ENCODE measurements around the gene HDAC4.
"Not testable (repeated sequence)": the region's sequence is repeated elsewhere in the genome, so short reads cannot be mapped to it uniquely, and the experiment has no call there.

Gene HDAC4

DNA sequence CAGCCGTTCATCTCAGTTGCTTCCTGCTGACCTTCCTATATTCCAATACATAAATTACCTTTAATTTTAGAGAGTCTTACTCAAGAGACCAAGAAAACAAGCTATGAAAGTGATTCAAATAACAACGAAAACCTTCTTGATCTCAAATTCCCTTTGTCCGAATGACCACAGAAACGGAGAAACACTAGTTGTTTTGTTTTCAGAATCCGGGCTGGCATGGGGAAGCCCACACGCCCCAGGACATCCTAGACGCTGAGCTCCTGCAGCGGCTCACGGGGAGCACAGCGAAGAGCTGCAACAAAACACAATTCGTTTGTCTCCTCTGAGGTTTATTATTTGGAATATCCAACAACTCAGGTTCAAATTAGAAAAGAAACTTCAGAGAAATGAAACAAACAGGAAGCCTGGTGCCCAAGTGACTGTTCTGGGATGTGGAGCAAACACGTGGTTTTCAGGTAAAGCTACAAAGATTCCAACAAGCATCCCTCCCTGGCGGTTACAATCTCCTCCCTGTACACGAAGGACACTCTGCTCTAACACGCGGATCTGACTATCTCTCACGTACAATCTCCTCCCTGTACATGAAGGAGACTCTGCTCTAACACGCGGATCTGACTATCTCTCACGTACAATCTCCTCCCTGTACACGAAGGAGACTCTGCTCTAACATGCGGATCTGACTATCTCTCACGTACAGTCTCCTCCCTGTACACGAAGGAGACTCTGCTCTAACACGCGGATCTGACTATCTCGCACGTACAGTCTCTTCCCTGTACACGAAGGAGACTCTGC lies 315.4 kb downstream of the HDAC4 start:
- Histone ChIP-seq H3K4me3 (no peak overlapping the region), H3K27ac (peak overlapping the region in 1 of 21 experiments; percentile 14)

- H3K27ac ChIP-seq, result no peak overlapping the region
- H3K4me3 ChIP-seq, result no peak overlapping the region
Observed at GRCh38 chr2:239084007-239084406, 316.8 kb downstream of the HDAC4 start.

- no peak overlapping the region for H3K4me3 ChIP-seq
- no peak overlapping the region for H3K27ac ChIP-seq
Observed at GRCh38 chr2:239082425-239082824, 318.4 kb downstream of the HDAC4 start.

DNA sequence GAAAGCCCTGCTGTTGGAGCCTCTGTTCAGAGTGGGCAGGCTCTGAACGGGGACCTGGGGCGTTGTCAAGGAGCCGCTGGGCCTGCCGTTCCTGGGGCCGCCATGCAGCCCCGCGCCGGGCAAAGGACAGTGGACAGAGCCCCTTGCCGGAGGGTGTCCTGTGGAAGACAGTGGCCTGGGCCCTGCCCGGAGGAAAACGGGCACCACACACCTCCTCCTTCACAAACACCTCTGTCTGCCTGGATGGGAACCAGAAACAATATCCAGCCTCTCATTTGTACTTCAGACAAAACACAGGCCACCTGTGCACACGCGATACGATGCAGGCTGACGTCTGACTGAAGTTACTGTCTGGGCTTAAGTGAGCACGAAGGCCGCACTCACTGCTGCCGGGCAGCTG lies 319.2 kb downstream of the HDAC4 start:
- Histone ChIP-seq H3K27ac (no peak overlapping the region), H3K4me3 (no peak overlapping the region)

GRCh38 chr2:239081046-239081445 lies 319.8 kb downstream of the HDAC4 start:
- Histone ChIP-seq H3K27ac (no peak overlapping the region), H3K4me3 (no peak overlapping the region)

- no peak overlapping the region for H3K4me3 ChIP-seq
- H3K27ac ChIP-seq, result no peak overlapping the region
Observed at GRCh38 chr2:239079671-239080294, 321.0 kb downstream of the HDAC4 start.

- no peak overlapping the region for H3K4me3 ChIP-seq
- no peak overlapping the region for H3K27ac ChIP-seq
Observed at GRCh38 chr2:239078128-239078924, 322.5 kb downstream of the HDAC4 start.

DNA sequence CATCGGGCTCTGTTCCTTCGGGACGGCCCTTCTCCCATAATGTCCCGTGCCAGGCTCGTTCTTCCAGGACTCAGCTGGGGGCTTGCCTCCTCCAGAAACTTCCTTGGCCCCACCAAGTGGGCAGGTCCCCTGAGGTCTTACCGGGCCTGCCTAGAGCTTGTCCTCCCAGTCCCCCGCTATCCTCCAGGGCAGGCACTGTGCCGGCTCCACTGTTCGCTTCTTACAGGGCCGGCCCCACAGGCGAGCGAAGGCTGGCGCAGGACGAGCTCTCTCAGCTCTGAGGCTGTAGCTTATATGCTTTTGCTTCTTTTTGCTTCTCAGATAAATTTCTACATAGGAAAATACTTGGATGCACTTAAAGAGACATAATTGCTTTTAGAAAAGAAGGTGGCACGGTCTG lies 323.6 kb downstream of the HDAC4 start:
- Histone ChIP-seq H3K27ac (no peak overlapping the region), H3K4me3 (no peak overlapping the region)

GRCh38 chr2:239075918-239076758 lies 324.7 kb downstream of the HDAC4 start:
- Histone ChIP-seq H3K4me3 (no peak overlapping the region), H3K27ac (no peak overlapping the region)

DNA sequence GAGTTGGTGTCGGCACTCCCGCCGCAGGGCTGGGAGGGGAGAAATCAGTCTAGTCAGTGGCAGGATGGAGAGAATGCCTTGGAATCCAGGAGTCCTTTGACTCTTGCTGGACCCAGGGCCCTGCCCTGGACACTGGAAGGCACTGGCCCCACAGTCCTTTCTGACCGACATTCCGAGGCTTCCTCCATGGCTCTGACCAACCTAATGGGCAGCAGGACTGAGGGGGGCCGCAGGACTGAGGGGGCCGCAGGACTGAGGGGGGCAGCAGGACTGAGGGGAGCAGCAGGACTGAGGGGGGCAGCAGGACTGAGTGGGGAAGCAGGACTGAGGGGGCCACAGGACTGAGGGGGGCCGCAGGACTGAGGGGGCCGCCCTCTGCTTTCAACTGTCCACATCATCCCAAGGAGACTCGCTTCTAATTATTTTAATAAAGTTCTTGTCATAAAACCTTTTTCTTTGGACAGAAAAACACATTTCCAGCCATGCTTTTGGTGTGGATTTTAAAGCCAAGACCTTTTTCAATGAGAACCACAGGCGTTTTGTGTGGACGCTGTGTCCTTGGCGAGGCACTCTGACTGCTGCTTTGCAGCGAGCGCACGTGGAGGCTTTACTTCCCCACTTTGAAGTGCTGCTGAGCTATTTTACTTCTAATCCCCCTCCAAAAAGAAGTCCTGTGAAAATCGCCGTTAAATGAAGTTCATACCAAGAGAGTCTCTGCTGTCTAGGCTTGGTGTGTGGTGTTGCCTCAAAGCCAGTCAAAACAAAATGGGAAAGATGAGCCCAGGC lies 326.9 kb downstream of the HDAC4 start:
- H3K27ac ChIP-seq, result no peak overlapping the region

DNA sequence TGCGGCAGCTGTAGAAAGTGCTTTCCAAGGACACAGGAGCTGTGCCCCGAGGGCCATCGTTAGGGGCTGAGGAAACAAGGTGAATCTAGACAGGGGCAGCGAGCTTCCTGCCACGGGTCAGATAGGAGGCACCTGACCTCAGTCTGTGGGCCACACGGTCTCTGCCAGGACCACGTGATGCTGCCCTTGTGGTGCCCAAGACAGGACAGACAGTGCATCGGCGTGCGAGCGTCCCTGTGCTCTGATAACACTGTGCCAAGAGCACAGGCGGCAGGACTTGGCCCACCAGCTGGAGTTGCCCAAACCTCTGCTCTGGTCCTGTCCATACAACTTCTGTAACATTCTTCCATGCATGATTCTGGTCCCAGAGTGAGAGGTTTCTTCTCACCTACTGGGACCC lies 327.6 kb downstream of the HDAC4 start:
- no peak overlapping the region for H3K4me3 ChIP-seq
- no peak overlapping the region for H3K27ac ChIP-seq

More for the DNA sequence above, 326.9 kb downstream of the HDAC4 start:
- no peak overlapping the region for H3K4me3 ChIP-seq

- H3K27ac ChIP-seq, result no peak overlapping the region
Observed at GRCh38 chr2:239072786-239073185, 328.0 kb downstream of the HDAC4 start.

GRCh38 chr2:239070466-239070865 lies 330.4 kb downstream of the HDAC4 start:
- H3K27ac ChIP-seq, result no peak overlapping the region
- no peak overlapping the region for H3K4me3 ChIP-seq

More at GRCh38 chr2:239072786-239073185, 328.0 kb downstream of the HDAC4 start:
- H3K4me3 ChIP-seq, result no peak overlapping the region

DNA sequence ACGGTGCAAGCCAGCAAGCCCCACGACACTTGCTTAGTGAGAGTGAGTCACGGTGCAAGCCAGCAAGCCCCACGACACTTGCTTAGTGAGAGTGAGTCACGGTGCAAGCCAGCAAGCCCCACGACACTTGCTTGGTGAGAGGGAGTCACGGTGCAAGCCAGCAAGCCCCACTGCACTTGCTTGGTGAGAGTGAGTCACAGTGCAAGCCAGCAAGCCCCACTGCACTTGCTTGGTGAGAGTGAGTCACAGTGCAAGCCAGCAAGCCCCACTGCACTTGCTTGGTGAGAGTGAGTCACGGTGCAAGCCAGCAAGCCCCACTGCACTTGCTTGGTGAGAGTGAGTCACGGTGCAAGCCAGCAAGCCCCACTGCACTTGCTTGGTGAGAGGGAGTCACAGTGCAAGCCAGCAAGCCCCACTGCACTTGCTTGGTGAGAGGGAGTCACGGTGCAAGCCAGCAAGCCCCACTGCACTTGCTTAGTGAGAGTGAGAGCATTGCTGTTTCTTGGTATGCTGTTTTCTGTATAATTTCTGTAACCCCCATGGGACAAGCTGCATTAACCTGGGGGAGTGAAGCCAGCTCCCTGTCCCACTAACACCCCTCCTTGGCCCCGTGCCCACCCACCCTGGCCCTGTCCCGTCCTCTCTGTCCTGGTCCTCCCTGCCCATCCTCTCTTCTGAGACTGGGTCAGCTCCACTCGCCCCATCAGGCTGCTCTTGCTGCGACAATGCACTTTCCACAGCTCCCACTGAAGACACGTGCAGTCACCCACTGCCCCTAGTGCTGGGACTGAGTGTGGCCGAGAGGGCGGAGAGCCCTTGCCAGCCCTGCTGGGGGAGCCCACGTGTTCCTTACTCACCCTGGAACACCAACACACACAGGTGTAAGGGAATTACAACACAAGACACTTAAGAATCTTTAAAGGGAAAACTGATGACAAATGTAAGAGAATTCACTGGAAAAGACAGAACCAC lies 331.2 kb downstream of the HDAC4 start:
- not testable (repeated sequence) for H3K4me3 ChIP-seq
- peak overlapping the region in 1 of 21 experiments; percentile 24 for H3K27ac ChIP-seq

- no peak overlapping the region for H3K27ac ChIP-seq
- no peak overlapping the region for H3K4me3 ChIP-seq
Observed at GRCh38 chr2:239068411-239068810, 332.4 kb downstream of the HDAC4 start.

- H3K27ac ChIP-seq, result no peak overlapping the region
- H3K4me3 ChIP-seq, result no peak overlapping the region
Observed at GRCh38 chr2:239067196-239067865, 333.5 kb downstream of the HDAC4 start.

GRCh38 chr2:239066597-239066996 lies 334.2 kb downstream of the HDAC4 start:
- Histone ChIP-seq H3K4me3 (no peak overlapping the region), H3K27ac (no peak overlapping the region)

Data from skin epidermis (tissue), 12 donors.